Putamen (tissue), 1 donor: ENCODE data around the gene DHH.

Experiments
- DNase-seq: peaks from one replicate; pipeline ENCODE4 v3.0.0-alpha.2; 2016; ENCODE audit warnings: low spot score

DHH gene

DNA sequence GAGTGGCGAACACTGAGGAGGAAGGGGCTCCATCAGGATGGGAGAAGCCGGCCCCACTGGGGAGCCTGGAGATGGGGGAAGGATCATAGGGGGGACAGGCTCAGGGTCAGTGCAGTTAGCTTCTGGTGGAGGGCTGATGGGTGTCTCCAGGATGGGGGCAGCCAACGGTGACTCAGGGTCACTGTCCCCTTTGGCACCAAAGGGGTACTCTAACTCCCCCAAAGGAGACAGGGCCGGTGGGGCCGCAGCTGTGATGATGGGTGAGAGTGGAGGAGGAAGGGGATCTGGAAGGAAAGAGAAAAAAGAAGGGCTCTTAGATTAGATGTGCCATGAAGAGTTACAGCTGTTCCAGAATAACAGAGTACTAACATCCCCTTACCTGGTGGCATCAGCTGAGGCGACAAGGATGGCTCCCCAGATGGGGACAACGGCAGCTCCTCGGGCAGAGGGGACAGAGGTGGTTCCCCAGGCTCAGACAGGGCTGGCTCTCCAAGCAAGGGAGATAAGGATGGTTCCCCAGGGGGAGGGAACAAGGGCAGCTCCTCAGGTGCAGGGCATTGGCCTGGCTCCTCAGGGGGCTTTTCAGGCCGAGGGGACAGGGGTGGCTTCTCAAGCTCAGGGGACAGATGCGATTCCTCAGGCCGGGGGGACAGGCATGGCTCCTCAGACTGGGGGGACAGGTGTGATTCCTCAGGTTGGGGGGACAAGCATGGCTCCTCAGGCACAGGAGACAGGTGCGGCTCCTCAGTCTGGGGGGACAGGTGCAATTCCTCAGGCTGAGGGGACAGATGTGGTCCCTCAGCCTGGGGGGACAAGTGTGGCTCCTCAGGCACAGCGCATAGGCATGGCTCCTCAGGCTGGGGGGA lies 43.9 kb downstream of the DHH start:
- no peak for DNase-seq

DNA sequence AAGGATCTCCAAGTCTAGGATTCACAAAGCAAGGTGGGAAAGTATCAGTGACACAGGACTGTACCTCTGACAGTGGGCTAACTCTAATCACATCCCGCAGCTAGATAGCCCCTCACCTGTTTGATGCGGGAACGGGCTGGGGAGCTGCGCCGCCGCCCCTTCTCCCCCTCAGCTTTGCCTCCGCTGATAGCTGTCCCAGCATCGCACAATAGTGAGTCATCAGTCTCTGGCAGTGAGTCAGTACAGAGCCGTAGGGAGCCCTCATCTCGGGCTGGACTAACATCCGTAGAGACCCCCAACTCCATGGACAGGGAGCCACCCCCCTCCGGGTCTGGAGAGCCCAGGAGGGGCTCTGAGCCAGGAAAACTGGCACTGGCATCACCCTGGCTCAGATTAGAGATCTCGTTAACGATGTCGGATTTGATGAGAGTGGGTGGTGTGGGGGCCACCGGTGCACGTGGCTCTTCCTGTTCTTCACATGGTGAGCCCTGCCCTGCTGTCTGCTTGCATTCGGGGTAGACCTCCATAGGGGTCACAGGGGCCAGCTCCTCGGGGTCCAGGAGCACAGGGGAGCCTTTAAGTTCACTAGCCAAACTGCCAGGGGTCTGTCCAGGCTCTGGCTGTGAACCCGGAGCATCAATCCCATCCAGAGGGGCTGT lies 44.9 kb downstream of the DHH start:
- DNase-seq: no peak

DNA sequence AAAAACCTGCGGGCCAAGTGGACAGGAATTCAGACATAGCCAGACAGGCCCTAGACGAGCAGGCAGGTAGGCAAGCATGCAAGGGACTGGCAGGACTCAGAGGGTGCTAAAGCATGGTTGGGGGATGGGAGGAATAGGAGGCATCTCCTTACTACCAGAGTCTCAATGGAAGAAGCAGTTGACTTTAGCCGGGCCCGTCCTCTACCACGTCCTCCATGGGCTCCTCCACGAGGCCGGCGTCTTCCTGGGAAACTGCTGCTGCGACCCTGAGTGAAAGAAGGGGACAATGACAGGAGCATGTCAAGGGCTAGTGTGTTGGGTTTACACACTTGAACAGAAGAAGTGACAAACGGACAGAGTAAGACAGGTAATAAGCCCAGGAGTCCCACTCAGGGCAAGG lies 45.6 kb downstream of the DHH start:
- no peak for DNase-seq

DNA sequence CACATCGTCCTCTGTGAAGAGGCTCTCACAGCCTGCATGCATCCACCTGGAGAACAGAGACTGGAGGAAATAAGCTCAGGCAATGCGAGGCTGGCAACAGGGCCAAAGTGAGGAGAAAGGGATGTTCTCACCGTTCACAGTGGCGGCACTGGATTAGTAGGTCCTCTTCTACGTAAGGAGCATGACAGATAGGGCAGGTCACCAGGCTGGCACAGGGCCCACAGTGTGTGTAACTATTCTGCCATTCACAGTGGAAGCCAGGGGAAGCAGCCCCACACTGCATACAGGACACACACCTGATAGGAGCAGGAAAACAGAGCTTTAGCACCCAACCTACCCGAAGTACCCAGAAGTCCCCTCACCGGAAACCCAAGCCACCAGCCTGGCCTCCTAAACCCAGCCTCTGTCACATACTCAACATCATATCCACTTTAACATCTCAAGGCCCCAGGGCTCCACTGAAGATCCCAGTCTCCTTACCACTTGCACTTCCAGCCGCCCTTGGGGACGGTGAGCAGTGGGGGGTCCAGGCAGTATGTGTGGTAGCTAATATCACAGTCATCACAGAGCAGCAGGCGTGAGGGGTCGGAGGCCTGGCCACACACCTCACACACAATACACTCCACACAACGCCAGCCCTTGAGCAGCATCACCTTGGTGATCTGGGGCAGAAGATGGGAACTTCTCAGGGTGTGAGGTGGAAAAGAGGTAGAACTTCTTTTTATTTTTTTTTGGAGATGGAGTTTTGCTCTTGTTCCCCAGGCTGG lies 48.3 kb downstream of the DHH start:
- no peak for DNase-seq

DNA sequence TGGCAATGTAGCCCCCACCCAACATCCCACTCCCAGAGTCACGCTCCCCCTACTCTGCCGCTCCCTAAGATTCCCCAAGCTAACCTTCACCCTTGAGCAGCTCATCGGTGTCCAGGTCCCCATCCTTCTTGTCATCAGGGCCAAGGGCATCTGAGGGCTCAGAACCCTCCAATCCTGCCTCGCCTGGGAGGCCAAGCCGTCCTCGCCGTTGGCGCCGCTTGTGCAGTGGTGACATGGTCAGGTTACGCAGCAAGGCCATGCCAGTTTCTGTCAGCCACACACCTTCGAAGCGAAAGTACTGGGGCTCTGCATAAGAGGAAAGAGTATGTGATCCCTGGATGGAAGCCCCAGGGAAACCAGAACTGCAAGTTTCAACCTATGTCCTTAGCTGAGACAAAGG lies 49.9 kb downstream of the DHH start:
- no peak for DNase-seq

DNA sequence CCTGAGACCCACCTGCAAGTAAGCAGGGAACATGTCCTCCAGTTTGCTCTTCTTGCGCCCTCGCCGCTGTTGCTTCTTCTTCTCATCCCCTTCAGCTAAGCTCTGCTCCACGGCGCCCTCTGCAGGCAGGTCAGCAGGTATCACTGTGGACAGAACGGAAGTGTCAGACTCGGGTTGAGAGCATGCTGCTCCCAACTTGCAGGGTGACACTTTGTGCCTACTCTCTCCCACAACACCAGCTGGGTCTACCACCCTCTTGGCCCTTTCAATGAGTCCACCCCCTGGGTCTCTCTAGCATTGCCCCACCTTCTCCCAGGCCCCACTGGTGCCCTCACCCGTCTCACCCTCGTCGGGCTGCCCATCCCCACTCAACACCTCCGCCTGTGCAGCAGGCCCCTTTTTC lies 50.7 kb downstream of the DHH start:
- DNase-seq: no peak

DNA sequence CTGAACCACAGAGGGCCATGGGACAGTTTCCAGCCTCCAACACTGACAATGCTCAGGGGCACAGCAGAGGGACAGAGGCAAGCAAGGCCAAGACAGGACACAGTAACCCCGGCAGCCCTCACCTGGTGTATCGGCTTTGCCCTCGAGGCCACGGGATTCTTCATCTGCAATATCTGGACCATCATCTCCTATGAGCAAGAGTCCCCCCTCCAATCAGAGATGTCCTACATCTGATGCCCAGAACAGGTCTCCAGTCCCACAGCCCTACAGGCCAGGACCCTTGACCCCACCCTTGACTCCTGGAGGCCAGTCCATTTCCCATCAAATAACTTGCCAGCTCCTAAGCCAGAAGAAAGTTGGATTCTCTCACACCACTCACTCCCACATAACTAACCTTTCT lies 51.4 kb downstream of the DHH start:
- no peak for DNase-seq

DNA sequence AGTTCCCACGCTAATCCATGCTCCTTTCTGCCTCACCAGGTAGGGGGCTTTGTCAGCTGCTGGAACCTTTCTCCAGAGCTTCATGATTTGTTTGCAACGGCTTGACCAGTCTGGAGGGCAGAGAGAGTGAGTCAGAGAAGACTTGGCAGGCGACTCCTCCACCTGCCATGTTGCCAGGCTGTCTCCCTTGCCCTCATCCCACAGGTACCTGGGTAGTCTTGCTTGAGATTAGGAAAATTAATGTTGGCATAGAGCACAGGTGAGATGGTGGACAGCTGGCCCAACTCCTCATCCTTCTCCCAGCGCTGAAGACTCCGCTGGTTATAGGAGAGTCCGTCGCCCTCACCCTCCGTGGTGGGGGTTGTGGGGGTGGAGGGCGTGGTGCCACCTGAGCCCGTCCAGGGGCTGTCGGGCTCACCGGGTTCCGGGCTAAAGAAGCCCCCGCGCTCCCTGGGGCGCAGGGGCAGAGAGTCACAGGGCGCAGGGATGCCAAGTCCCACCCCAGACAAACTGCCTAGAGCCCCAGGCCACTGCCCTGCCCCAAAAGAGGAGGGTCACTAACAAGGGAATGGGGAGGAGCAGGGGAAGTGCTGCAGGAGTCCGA lies 52.6 kb downstream of the DHH start:
- no peak for DNase-seq

DNA sequence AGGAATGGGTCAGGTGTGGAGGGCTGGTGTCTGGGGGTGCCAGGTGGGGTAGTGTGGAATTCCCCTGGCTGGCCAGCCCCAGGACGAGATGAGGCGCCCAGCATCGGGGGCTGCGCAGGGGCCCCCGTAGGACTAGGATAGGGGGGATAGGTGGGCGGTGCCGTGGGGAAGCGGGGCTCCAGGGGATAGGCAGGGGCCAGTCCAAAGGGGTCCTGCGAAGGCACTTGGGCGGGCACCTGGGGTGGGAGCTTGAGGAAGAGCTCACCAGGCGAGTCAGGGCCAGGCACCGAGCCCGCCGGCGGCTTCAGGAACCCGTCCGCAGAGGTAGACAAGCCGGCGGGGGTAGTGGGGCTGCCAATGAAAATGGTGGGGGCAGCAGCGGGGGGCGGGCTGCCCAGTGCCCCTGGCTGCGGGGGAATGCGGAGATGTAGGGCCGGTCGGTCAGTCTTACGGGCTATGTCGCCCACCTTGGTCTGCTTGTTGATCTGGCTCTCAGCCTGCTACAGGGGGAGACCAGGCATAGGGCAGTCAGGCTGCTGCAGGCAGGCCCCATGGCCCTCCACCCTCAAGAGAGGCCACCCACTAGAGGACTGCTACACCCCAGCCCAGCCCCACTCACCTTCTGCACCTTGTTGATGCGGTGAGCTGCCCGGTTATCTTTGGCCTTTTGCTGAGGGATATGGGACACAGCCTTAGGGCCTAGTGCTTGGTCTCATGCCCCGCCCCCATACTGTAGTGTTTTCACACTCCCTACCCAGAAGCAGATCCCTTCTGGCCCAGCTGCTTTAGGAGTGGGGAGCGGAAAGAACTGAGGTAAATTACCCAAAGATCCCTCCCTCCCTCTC lies 53.3 kb downstream of the DHH start:
- no peak for DNase-seq

DNA sequence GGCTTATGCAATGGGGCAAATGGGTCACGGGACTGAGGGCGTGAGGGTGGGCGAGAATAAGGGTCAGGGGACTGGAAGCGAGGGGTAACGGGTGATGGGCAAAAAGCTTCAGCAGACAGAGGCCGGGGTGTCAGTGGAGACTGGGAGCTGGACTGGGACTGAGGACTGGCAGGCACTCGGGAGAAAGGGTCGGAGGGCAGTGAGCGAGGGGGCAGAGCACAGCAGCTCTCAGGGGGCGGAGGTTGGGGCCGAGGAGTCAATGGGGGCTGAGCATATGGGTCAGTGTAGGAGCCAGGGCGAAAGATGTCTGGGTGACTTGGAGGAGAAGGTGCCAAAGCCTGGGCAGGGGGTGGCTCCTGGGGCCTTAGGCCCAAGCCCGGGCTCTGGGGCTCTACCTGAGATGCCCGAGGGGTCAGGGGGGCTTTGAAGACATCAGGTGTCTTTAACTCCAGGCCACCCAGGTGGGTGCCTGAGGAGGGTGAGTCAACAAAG lies 54.2 kb downstream of the DHH start:
- DNase-seq: no peak

DNA sequence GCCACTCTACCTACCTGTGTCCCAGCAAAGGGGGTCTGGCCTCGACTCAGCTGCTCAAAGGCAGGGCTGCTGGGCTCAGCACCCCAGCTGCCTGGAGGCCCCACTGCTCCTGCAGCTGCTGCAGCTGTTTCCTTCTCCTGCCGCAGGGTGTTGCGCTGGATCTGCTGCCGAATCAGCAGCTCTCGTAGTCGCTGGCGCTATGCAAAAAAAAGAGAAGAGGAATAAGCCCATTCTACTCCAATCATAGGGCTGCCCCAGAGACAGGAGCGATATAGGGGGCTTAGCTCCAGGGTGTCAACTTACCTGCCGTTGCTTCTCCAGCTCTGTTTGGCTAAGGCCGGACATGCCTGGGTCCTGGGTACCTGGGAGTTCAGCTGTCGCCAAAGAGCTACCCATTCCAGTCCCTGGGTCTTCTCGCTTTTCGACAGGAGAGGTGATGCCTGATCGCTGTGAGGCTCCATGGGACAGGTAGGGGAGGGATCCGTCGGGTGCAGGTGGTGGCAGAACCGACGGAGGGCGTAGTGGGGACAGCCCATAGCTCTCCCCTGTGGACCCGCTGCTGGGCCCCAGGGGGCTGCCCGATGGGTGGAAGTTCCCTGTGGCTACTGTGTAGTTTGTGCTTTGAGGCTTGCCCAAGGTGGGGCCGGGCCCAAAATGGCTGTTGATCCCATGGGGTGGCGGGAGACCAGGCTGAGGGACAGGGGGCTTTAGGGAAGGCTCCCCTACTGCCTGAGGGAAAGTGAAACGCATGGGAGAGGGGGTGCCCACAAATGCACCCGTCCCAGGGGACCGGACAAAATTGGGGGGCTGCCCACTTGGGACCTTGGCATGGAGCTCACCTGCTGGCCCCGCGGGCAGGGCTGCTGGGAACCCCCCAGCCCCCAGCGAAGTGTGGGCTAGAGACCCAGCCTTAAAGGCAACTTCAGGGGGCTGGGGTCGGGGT lies 54.9 kb downstream of the DHH start:
- no peak for DNase-seq

DNA sequence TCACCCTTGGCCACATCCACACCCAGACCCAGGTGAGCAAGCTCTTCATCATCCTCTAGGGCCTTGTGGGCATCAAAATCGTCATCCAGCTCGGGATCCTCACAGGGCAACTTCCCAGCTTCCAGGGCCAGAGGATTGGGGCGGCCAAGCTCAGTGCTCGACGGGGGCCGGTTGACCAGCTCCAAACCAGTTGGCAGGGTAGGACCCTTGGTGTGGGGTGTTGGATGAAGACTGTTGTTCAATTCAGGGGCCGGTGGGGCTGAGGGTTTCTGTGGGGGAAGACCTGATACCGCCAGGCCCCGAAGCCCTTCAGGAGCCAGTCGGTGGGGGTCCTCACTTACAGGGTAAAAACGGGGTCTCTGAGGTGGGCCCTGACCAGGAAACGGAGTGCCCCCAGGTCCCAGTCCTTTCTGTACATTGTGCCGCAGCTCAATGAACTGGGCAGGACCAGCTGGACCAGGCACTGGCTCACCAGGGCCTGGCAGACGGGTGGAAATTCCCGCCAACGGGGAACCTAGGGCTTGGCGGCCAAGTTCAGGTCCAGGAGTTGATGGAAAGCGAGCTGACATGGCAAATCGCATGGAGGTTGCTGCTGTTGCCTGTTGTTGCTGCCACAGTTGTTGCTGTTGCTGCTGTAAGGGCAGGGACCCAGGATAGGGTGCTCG lies 56.2 kb downstream of the DHH start:
- no peak for DNase-seq

DNA sequence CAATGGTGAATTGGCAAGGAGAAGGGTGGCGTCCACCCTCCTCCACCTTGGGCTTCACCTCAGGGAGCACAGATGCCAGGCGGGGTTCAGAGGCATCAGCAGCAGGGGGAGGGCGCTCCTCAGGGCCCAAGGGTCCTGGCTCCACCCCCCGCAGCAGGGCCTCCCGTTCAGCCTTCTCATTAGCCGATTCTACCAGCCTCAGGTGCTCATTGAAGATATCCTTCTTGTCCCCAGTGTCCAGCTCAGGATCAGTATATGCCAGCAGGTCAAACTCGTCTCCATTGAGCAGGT lies 56.7 kb downstream of the DHH start:
- DNase-seq: no peak

DNA sequence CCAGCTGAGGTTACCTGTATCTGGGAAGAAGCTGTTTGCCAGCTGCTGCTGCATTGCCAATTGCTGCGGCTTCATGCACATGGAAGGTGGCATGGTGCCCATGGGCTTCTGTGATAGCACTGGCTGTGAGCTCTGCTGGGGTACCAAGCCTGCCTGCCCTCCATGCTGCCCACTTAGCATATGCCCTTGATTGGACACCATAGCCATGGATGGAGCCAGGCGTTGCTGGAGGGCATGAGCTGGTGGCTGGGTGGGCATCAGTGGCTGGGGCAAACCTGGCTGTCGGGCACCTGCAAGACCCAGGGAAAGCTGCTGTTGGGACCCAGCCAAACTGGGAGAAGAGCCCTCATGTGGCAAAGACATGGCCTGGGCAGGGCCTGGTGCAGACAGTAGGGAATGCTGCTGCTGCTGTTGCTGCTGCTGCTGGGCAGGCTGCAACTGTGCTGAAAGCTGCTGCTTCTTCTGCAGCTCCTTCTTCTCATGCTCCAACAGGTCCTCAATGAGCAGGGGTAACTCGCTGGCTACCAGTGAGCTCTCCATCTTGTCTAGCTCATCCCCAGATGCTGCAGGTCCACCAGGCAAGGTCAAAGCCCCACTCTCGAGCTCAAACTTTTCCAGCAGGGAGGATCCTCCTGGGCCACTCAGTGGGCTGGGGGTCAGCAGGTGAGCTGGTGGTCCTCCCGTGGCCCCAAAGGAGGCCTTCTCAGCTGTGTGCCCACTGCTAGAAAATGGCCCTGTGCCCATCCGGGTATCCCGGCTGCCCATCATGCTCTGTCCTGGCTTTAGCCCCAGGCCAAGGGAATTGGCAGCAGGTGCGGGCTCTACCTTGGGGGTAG lies 57.3 kb downstream of the DHH start:
- DNase-seq: no peak
